Mesothelial cell of epicardium (in vitro differentiated cells): ENCODE data around the gene ASXL1. TPM values are rescaled to one million over a fixed set of nuclear protein-coding genes. Genes with fewer than 3 reads are reported as not detected.

Experiments used
- DNase-seq, 2 experiments: peaks; one replicate each; pipeline ENCODE4 v3.0.0; 2021; ENCODE audit warnings: low spot score in 2 of 2; ENCODE audit not compliant: unreplicated experiment in 2 of 2
- H3K27ac Mint-ChIP-seq: 2 replicates; pipeline ENCODE4 v1.8.0; 2021; ENCODE audit warnings: mixed read lengths
- H3K27me3 Mint-ChIP-seq: 2 replicates; pipeline ENCODE4 v1.8.0; 2021; ENCODE audit warnings: low read depth, mixed read lengths
- H3K36me3 Mint-ChIP-seq: 2 replicates; pipeline ENCODE4 v1.8.0; 2021; ENCODE audit warnings: mixed read lengths
- H3K4me1 Mint-ChIP-seq: 2 replicates; pipeline ENCODE4 v1.8.0; 2021; ENCODE audit warnings: mixed read lengths
- H3K4me3 Mint-ChIP-seq: 2 replicates; pipeline ENCODE4 v1.8.0; 2021; ENCODE audit warnings: mild to moderate bottlenecking, moderate library complexity, mixed read lengths
- H3K9me3 Mint-ChIP-seq: 2 replicates; pipeline ENCODE4 v1.8.0; 2021; ENCODE audit warnings: mixed read lengths
- total RNA-seq: library from RNA; stranded (reverse); gene quantifications from 3 replicates; pipeline ENCODE4 v1.2.1, GENCODE V29; 2021
- TF ChIP-seq, protein P1 (sequence below): fragments of 200-600 bp; sonication (generic); IDR thresholded peaks from one replicate; pipeline ENCODE4 v1.5.0; 2021; ENCODE audit warnings: antibody characterized with exemption; ENCODE audit not compliant: unreplicated experiment

ASXL1 gene
- total RNA-seq, 1 donor from 2014 or later = 182 TPM

DNA sequence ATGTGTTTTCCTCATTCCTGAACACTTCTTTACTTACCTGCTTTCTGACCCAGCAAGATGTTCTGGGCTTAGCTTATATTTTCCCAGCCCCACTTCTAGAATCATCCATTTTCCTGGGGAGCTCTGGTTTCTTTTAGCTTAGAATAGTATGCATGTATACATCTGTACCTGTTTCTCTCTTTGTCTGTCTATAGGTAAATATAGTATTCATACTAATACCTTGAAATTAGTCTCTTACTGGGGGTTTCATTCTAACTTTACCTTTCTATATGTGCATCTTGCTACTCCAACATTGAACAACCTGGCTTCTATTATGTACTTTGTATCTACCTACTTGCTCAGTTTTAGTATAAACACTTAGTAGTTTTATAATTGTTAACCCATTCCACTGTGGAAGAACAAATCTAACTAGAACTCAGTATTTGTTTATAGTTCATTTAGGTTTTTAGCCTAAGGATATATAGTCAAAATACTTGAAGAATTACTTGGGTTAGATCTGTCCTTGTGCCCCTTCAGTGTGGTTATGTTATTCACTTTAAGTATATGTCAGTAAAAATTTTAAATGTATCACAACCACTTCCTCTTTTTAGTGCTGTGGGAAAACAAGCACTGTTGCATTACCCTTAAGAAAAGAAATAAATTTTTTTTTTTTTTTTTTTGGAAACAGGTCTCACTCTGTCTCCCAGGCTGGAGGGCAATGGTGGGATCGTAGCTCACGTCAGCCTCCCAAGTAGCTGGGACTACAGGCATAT is 54.0 kb downstream of the ASXL1 start:
- no peaks in the 10 kb centered on the region for H3K27me3 Mint-ChIP-seq

DNA sequence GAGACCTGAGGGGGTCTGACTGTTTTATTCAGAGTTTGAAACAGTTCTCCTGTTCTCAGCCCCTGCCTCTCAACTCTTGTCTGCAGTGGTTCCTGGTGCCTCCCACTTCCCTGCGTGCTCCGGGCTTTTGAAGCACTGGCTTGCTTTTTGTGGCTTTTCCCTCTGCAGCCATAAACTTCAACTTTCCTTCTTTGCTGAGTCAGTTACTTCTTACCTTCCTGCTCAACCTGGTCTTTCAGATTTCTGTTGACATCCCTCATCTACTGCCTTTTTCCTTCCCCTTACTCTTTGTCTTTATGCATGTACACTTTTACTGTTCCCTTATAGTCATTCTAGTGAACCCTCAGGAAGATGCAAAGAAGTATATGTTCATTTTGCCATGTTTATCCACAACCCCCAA is 57.4 kb downstream of the ASXL1 start:
- TF ChIP-seq, protein P1, sequence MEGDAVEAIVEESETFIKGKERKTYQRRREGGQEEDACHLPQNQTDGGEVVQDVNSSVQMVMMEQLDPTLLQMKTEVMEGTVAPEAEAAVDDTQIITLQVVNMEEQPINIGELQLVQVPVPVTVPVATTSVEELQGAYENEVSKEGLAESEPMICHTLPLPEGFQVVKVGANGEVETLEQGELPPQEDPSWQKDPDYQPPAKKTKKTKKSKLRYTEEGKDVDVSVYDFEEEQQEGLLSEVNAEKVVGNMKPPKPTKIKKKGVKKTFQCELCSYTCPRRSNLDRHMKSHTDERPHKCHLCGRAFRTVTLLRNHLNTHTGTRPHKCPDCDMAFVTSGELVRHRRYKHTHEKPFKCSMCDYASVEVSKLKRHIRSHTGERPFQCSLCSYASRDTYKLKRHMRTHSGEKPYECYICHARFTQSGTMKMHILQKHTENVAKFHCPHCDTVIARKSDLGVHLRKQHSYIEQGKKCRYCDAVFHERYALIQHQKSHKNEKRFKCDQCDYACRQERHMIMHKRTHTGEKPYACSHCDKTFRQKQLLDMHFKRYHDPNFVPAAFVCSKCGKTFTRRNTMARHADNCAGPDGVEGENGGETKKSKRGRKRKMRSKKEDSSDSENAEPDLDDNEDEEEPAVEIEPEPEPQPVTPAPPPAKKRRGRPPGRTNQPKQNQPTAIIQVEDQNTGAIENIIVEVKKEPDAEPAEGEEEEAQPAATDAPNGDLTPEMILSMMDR = no peak
- Mint-ChIP-seq H3K9me3 (no peaks in the 10 kb centered on the region), H3K4me3 (no peak overlapping the region), H3K4me1 (peaks cover 19% of the 10 kb centered on the region), H3K27me3 (no peaks in the 10 kb centered on the region), H3K36me3 (peaks cover 3% of the 10 kb centered on the region), H3K27ac (peak overlapping the region; percentile 2)
- no peak for DNase-seq

More for the DNA sequence above, 54.0 kb downstream of the ASXL1 start:
- TF ChIP-seq, protein P1 = no peak
- DNase-seq = no peak
- Mint-ChIP-seq H3K4me1 (peaks cover 11% of the 10 kb centered on the region), H3K36me3 (peaks cover 12% of the 10 kb centered on the region), H3K27ac (peak overlapping the region; percentile 14), H3K4me3 (no peak overlapping the region), H3K9me3 (peaks cover 5% of the 10 kb centered on the region)

DNA sequence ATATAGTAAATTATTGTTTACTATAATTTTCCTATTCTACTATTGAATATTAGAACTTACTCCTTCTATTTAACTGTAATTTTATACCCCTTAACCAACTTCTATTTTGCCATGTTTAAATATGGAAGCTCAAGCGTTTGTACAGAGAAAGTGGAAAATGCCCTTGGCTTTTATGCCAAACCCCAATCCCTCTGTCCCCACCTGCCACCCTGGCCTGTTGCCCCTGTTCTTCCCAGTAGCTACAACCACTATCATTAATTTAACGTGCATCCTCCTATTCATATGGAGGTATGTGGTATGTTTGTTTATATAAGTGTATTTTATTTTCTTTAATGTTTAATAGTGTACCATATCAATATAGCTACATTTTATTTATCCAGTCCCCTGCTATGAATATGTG is 58.1 kb downstream of the ASXL1 start:
- Mint-ChIP-seq H3K9me3 (no peaks in the 10 kb centered on the region), H3K4me1 (peaks cover 22% of the 10 kb centered on the region), H3K4me3 (no peak overlapping the region), H3K36me3 (peaks cover 6% of the 10 kb centered on the region), H3K27ac (no peak overlapping the region), H3K27me3 (no peaks in the 10 kb centered on the region)
- TF ChIP-seq, protein P1 = no peak
- DNase-seq = no peak

DNA sequence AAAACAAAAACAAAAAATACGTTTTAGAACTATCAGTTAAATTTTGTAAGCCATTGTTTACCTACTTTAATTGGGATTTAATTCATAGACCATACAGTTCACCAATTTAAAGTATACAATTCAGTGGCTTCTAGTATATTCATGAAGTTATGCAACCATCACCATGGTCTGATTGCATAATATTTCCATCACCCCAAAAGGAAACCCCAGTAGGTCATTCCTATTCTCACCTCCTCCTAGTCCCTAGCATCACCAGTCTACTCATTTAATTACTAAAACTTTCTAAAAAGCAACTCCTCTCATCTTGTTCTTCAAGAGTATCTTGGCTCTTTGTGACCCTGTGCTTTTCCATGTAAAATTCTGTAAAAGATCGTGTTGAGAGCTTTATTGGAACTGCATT is 60.2 kb downstream of the ASXL1 start:
- TF ChIP-seq, protein P1 = no peak
- Mint-ChIP-seq H3K4me3 (no peak overlapping the region), H3K27me3 (no peaks in the 10 kb centered on the region), H3K27ac (no peak overlapping the region), H3K4me1 (peaks cover 21% of the 10 kb centered on the region), H3K36me3 (peaks cover 11% of the 10 kb centered on the region), H3K9me3 (peaks cover 3% of the 10 kb centered on the region)
- no peak for DNase-seq

DNA sequence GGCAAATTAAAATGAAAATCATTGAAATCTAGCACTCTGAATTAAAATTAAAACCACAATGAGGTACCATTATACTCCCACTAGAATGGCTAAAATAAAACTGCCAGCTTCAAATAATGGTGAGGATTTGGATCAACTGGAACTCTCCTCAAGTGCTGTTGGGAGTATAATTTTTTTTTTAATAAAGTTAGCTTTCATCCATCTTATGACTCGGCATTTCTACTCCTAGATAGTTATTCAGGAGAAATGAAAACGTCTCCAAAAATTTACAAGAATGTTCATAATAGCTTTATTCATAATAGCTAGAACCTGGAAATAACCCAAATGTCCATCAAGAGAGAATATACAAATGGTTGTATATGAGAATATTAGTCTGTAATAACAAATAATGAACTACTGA is 63.2 kb downstream of the ASXL1 start:
- Mint-ChIP-seq H3K36me3 (peaks cover 23% of the 10 kb centered on the region), H3K27ac (no peak overlapping the region), H3K4me3 (no peak overlapping the region), H3K27me3 (no peaks in the 10 kb centered on the region), H3K9me3 (peaks cover 3% of the 10 kb centered on the region), H3K4me1 (peaks cover 15% of the 10 kb centered on the region)
- TF ChIP-seq, protein P1 = no peak
- DNase-seq = no peak
